ENCODE measurements around the gene REPS2.

REPS2 gene

DNA sequence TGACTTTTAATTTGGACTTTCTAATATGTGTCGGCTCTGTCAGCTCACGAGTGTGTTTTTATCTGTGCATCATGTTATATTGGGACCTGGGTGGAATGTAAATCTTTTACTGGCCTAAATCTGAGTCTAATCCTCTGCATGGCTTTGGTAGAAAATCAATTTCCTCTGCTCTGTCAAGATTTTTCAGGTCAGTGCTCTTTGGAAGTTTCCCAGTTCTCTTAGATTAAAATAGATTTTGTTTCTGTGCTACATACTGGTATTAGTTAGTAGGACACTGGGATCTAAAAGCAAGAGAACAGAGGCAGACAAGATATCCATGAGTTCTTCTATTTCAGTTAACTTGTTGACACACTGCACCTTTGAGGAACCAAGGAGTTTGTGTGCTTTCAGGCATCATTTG, 39.7 kb downstream of the REPS2 start:
- Histone ChIP-seq H3K4me3 (ENCODE audit: severe bottlenecking) (no peak overlapping the region), H3K4me1 (ENCODE audit: insufficient read depth, poor library complexity, severe bottlenecking) (no peaks in the 10 kb centered on the region), H3K9me3 (ENCODE audit: severe bottlenecking) (no peaks in the 10 kb centered on the region), H3K36me3 (ENCODE audit: low read depth) (no peaks in the 10 kb centered on the region), H3K27me3 (ENCODE audit: insufficient read depth, poor library complexity, severe bottlenecking) (no peaks in the 10 kb centered on the region), H3K27ac (ENCODE audit: poor library complexity, severe bottlenecking) (no peak overlapping the region)
- TF ChIP-seq, protein P1, sequence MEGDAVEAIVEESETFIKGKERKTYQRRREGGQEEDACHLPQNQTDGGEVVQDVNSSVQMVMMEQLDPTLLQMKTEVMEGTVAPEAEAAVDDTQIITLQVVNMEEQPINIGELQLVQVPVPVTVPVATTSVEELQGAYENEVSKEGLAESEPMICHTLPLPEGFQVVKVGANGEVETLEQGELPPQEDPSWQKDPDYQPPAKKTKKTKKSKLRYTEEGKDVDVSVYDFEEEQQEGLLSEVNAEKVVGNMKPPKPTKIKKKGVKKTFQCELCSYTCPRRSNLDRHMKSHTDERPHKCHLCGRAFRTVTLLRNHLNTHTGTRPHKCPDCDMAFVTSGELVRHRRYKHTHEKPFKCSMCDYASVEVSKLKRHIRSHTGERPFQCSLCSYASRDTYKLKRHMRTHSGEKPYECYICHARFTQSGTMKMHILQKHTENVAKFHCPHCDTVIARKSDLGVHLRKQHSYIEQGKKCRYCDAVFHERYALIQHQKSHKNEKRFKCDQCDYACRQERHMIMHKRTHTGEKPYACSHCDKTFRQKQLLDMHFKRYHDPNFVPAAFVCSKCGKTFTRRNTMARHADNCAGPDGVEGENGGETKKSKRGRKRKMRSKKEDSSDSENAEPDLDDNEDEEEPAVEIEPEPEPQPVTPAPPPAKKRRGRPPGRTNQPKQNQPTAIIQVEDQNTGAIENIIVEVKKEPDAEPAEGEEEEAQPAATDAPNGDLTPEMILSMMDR (IDR thresholded peaks at IDR 0.05; ENCODE audit: poor library complexity, severe bottlenecking) = no peak
- no peak for ATAC-seq (ENCODE audit: low read depth)
- no peak for DNase-seq (ENCODE audit: low spot score)

DNA sequence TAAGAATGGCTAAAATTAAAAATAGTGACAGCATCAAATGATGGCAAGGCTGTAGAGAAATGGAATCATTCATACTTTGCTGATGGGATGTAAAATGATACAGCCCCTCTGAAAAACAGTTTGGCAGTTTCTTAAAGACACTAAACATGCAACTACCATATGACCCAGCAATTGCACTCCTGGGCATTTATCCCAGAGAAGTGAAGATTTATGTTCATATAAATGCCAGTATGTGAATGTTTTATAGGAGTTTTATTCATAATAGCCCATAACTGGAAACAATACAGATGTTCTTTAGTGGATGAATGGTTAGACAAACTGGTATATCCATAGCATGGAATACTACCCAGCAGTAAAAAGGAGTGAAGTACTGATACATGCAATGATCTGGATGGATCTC, 43.3 kb downstream of the REPS2 start:
- H3K4me3 ChIP-seq (ENCODE audit: severe bottlenecking) = no peak overlapping the region
- H3K4me1 ChIP-seq (ENCODE audit: insufficient read depth, poor library complexity, severe bottlenecking) = no peaks in the 10 kb centered on the region
- no peaks in the 10 kb centered on the region for H3K27me3 ChIP-seq (ENCODE audit: insufficient read depth, poor library complexity, severe bottlenecking)
- TF ChIP-seq, protein P1 (IDR thresholded peaks at IDR 0.05; ENCODE audit: poor library complexity, severe bottlenecking) = no peak
- DNase-seq (ENCODE audit: low spot score) (no peak), ATAC-seq (ENCODE audit: low read depth) (no peak)
- no peaks in the 10 kb centered on the region for H3K9me3 ChIP-seq (ENCODE audit: severe bottlenecking)
- H3K36me3 ChIP-seq (ENCODE audit: low read depth) = no peaks in the 10 kb centered on the region
- no peak overlapping the region for H3K27ac ChIP-seq (ENCODE audit: poor library complexity, severe bottlenecking)

DNA sequence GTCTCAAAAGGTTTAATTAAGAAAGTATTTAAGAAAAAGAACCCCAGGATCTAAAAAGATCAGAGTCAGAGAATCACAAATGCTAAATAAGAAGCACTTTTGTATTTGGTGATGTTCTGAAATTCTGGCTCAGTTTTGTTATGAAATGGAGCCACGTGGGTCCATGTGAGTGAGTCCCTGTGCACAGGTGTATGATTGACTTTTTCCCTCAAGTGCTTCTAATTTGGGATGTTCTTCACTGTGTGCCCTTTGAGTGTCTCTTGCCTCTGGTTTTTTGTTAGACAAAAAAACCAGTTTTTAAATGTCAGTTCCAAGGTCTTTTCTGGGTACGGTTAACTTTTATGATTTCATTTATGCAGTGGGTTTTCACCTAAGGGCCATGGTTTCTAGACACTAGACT, 44.4 kb downstream of the REPS2 start:
- Histone ChIP-seq H3K27me3 (ENCODE audit: insufficient read depth, poor library complexity, severe bottlenecking) (no peaks in the 10 kb centered on the region), H3K27ac (ENCODE audit: poor library complexity, severe bottlenecking) (no peak overlapping the region), H3K36me3 (ENCODE audit: low read depth) (no peaks in the 10 kb centered on the region), H3K4me3 (ENCODE audit: severe bottlenecking) (no peak overlapping the region), H3K9me3 (ENCODE audit: severe bottlenecking) (no peaks in the 10 kb centered on the region), H3K4me1 (ENCODE audit: insufficient read depth, poor library complexity, severe bottlenecking) (no peaks in the 10 kb centered on the region)
- DNase-seq (ENCODE audit: low spot score) (no peak), ATAC-seq (ENCODE audit: low read depth) (no peak)
- TF ChIP-seq, protein P1 (IDR thresholded peaks at IDR 0.05; ENCODE audit: poor library complexity, severe bottlenecking) = no peak

DNA sequence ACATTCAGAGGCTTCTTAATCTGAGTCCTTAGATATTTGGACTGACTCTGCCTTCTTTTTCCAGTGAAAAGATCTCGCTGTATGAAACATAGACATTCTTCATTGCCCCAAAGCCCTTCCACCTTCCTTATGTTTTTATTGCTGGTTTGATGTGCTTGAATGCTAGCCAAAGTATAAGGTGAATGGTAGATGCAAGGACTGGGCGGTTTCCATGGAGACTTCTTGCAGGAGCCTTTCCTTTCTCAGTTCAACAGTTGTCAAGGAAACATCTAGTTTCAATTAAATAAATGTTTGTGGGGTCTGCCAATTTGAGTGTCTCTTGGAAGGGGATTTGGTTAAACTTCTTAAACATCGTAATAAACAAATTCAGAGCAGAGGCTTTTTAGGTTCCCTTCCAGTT, 46.0 kb downstream of the REPS2 start:
- TF ChIP-seq, protein P1 (IDR thresholded peaks at IDR 0.05; ENCODE audit: poor library complexity, severe bottlenecking) = no peak
- no peaks in the 10 kb centered on the region for H3K27me3 ChIP-seq (ENCODE audit: insufficient read depth, poor library complexity, severe bottlenecking)
- no peak for ATAC-seq (ENCODE audit: low read depth)

DNA sequence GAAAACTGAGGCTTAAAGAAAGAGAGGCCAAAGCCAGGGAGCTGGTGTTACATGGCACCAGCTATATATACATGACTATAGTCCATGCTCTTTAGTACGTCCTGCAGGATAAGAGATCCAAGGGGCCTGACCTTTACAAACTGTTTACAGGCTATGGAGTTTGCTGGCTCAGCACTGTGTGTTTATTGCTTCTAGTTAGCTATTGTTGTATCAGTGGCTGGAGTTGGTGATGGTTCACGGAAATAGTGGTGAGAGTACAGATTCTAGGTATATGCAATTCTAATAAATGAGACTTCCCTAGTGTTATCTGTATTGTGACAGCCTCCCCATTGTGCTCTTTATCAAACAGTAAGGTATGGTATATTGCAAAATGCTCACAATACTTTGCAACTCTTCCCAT, 46.5 kb downstream of the REPS2 start:
- no peaks in the 10 kb centered on the region for H3K36me3 ChIP-seq (ENCODE audit: low read depth)
- H3K4me1 ChIP-seq (ENCODE audit: insufficient read depth, poor library complexity, severe bottlenecking) = no peaks in the 10 kb centered on the region
- H3K4me3 ChIP-seq (ENCODE audit: severe bottlenecking) = no peak overlapping the region
- TF ChIP-seq, protein P1 (IDR thresholded peaks at IDR 0.05; ENCODE audit: poor library complexity, severe bottlenecking) = no peak
- H3K27ac ChIP-seq (ENCODE audit: poor library complexity, severe bottlenecking) = no peak overlapping the region
- H3K27me3 ChIP-seq (ENCODE audit: insufficient read depth, poor library complexity, severe bottlenecking) = no peaks in the 10 kb centered on the region
- H3K9me3 ChIP-seq (ENCODE audit: severe bottlenecking) = no peaks in the 10 kb centered on the region
- DNase-seq (ENCODE audit: low spot score) (no peak), ATAC-seq (ENCODE audit: low read depth) (no peak)

More for the DNA sequence above, 46.0 kb downstream of the REPS2 start:
- Histone ChIP-seq H3K4me1 (ENCODE audit: insufficient read depth, poor library complexity, severe bottlenecking) (no peaks in the 10 kb centered on the region), H3K27ac (ENCODE audit: poor library complexity, severe bottlenecking) (no peak overlapping the region), H3K9me3 (ENCODE audit: severe bottlenecking) (no peaks in the 10 kb centered on the region), H3K4me3 (ENCODE audit: severe bottlenecking) (no peak overlapping the region), H3K36me3 (ENCODE audit: low read depth) (no peaks in the 10 kb centered on the region)
- no peak for DNase-seq (ENCODE audit: low spot score)

Measured in RWPE2 (cell line).